ENCODE results near the gene IQCK.

Gene IQCK

DNA sequence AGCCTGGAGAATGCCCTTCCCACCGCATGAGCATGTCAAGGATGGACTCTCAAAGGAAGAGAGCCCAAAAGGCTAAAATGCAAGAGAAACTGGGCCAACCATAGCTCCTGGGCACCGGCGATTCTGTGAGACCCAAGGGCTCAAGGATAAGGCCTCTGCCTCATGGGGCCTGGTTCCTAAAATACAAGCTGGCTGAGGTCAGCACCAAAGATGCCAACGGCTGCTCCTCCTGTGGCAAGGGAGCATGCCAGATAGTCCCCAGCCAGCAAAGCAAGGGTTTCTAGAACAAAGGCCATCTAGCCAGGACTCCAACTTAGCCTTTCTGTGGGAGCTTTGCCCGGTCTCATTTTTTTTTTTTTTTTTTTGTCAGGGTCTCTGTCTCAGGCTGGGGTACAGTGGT lies 146.5 kb downstream of the IQCK start:
- no peak for DNase-seq

DNA sequence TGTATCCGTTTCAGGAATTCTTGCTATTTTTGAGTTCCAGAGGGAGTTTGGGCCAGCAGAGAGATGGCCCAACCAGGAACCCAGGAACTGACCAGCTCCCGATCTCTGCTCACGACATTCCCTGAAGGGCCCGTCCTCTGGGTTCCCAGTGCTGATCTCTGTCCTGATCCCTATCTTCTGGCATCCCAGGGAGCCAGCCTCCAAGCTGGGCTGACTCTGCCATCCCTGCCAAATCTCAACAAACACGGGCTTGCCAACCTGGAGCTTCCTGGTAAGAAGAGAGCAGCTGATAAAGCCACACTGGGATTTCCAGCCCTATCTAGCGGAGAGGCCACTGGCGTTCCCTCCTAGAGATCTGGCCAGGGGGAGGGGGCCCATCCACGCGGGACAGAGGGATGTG lies 150.3 kb downstream of the IQCK start:
- no peak for DNase-seq

DNA sequence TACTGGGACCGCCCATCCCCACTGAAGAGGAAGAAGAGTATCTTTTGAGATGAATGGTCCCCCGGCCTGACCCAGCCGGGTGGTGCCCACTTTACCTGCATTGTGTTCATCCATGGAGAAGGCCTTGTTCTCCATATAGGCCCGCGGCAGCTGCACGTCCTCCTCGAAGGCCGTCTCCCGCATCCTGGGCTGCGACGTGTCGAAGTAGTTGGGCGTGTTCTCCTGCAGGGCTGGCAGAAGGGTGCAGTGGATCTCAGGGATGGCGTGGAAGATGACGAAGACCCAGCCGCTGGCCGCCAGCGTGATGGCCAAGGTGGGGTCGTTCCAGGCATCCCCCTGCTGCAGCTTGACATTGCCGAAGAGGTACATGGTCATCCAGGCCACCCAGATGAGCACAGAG lies 153.7 kb downstream of the IQCK start:
- DNase-seq = no peak

DNA sequence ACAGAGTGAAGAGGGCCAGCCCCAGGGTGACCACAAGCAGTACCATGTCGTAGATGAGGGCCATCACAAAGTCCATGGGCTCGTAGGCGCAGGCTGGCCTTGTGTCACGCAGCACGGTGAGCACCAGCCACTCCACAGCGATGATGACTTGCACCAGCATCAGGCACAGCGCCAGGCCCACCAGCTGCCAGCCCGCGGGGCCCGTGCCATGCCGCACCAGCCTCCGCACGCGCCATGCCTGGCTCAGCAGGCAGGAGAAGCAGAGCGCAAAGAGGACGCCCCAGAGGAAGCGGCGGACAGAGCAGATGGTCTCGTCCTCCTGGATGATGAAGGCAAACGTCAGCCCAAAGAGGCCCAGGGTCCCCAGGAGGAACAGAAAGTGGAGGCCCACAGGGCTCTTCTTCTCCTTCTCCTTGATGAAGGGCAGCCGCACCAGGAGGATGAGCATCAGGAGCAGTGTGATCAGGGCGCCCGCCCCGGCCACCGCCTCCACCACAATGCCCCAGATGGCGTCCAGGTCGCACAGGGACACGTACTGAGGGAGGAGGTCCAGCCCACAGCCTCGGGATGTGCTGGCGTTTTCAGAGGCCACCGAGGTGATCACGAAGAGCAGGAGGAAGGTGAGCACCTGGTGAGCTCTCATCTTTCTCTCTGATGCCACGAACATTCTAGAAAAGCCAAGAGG lies 154.2 kb downstream of the IQCK start:
- DNase-seq = no peak

DNA sequence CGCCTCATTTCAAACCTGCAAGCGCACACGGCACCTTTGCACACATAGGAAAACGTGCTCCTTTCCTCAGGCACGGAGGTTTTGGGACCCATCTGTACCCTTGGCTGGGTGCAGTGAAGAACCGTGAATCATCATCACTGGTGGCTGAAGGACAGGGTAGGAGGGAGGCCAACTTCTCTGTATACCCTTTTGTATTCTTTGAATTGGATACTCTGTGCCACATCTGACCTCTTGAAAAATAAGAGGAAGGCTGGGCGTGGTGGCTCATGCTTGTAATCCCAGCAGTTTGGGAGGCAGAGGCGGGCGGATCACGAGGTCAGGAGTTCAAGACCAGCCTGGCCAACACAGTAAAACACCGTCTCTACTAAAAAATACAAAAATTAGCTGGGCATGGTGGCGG lies 154.9 kb downstream of the IQCK start:
- DNase-seq = no peak

DNA sequence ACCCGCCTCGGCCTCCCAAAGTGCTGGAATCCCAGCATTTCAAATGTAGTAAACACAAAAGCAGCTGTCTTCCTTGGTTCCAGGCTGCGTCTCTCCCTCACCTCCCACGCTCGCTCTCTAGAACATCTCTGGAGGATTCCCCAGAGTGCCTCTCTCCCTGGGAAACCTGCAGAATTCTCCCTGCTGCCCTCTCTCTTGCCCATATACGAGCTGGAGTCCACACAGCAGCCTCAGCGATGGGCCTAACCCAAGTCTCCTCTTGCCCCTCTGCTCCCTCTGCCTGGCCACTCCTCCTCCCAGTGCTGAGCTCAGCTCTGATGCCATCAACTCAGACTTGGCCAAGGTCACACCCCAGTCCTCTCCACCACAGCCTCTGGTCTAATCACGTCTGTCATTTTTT lies 156.0 kb downstream of the IQCK start:
- no peak for DNase-seq

DNA sequence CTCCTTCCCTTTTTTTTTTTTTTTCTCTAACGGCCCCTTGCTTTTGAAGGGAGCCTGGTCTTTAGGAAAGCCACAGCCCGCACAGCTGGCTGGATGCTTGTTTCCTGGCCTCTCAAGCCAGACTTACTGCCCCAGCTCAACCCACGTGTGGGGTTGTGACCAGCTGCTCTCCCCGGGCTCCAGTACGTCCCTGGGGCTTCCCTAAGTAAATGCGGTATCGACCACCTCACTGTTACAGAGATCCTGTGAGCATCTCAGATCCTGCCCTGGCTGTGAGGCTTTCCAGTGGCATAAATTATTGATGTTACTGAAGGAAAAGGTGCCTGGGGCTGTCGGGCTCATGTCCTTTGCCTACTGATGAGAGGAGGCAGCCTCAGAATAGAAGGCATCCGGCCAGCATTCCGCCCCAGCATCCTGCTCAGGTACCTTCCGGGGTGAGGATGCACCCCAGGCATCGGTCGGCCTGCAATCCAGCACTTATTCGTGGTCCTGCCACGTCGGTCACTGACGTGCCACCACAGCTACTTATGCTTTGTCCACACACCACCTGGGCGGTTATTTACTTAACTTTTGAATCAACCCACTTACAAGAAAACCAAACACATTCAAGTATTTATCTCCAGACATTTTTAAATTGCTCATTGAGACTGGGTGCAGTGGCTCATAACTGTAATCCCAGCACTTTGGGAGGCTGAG lies 156.9 kb downstream of the IQCK start:
- no peak for DNase-seq

DNA sequence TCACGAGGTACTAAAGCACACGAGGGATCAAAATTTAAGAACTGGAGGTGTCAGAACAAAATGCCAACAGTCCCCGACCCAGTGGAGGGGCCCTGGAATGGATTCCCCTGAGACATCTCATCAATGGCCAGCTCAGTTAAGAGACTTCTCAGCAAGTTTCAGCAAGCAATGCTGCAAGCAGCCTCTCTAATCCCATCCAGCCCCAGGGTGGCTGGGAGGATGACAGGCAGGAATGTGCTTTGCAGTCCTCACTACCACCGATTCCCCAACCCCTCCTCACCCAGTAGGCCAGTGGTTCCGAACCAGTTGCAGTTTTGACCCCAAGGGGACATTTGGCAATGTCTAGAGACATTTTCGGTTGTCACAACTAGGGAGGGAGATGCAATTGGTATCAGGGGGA lies 157.8 kb downstream of the IQCK start:
- DNase-seq = no peak

DNA sequence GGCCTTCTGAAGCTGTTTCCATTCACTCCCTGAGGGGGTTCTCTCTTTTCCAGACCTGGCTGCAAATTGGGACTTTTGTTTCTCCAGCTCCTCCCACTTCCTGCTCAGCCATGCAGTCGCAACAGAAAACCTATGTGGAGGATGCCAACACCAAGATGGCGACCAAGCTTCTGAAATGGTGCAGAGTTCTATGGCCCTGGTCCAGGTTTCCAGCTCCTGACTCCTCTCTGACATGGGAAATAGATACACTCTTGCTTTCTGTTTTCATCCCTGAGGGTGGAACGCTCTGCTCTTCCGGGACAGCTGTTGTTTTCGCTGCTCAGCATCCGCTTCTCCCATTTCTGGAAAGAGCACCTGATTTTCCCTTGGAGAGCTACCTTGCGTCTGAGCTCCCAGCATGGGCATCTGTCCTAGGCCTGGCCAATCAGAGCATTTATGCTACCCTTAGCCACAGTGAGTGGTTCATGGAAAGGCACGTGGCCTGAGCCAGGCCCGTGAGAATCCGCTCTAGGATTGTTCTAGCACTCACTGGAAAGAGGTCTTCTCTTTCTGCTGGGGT lies 158.5 kb downstream of the IQCK start:
- DNase-seq = no peak

DNA sequence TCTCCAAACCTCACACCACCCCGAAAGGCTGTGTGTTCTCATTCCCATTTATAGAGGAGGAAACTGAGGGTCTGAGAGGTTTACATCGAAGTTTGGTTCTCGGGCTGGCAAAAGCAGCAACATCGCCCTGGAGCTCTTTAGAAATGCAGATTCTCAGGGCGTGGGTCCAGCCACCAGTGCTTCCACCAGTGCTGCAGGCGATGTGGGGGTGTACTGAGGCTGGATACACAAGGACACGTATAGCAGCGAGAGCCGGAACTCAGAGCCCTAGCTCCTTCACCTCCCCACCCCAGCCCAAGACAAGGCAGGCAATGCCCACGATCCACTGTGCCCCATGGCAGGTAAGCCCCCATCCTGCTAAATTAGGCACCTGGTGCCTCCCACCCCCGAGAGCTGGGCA lies 160.7 kb downstream of the IQCK start:
- DNase-seq = no peak

DNA sequence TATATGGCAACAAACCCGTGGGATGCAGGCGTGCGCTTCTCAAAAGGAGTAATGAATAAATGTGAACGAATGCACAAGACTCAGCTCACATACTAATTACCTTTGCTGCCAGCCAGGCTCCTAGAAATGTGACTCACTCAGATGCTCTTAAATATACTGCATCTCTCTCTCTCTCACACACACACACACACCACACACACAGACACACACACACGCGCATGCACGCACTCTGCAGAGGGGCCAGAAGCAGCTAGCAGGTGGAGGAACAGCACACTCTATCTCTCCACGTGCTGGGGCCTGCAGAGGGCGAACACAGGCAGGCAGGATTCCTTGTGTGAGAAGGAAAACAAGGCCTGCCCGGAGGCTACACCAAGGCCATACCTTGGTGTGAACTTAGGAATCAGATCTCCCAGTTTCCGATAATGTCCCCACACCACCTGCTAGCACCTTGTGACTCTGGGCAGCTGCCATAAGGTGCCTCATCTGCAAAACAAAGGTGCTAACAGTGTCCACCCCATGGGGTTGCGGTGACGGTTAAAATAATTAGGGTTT lies 161.2 kb downstream of the IQCK start:
- DNase-seq = no peak

DNA sequence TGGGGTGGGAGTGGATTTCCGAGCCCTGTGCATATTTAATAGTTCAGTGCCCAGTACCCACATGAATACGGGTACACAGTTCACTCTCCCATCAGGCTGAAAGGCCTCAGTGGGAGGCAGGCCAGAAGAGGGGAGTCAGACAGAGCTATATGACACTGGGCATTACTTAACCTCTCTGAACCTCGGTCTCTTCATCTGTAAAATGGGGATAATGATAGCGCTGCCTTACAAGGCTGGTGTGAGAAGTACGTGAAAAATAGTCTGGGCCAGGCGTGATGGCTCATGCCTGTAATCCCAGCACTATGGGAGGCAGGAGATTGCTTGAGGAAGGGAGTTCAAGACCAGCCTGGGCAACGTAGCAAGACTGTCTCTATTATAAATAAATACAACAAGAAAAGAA lies 163.0 kb downstream of the IQCK start:
- no peak for DNase-seq

DNA sequence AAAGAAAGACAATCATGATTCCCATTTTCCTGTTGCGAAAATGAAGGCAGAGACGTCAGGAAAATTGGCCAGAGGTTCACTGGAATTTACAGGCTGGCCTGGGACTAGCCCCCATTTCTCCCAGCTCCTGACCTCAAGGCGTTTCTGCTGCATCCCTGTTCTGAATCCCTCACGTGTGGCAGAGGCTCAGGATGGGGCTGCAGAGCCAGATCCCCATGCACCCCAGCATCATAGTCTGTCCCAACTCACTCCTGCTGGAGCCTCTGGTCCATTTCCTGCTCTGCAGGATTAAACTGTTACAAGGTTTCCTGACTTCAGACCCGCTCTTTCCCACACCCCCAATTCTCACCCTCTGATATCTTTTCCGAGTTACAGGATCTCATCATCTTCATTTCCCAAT lies 163.7 kb downstream of the IQCK start:
- no peak for DNase-seq

DNA sequence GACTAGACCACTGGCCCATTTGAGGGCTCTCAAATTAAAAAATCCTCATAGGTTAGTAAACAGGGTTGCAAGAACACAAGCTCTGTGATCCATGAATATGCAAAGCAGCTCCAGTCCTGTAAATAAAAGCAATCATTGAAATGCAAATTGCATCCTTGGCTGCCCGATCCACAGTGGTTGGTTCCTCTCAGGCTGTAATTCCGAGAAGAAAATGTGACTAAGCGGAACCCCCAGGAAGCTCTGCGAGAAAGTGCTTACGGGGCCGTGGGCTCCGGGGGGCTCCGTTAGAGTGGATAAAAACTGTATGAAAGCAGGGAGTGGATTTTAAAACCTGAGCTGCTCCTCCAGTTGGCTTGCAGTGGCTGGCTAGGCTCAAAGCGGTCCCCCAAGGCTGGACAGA lies 164.1 kb downstream of the IQCK start:
- no peak for DNase-seq

DNA sequence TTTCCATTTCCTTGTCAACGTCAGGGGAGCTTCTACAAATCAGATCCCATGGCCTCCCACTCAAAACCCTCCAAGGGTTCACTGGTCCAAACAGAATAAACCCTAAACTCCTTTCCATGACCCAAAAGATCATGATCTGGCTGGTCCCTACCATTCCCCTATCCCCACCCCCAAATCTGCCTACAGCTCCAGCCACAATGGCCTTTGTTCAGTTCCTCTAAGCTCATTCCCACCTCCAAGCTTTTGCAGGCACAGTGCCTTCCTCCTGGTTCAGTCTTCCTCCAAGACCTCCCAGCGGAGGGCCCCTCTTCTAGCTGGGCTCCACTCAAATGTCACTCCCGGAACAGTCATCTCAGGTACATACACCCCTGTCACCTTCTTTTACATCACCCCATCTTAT lies 164.6 kb downstream of the IQCK start:
- DNase-seq = no peak

DNA sequence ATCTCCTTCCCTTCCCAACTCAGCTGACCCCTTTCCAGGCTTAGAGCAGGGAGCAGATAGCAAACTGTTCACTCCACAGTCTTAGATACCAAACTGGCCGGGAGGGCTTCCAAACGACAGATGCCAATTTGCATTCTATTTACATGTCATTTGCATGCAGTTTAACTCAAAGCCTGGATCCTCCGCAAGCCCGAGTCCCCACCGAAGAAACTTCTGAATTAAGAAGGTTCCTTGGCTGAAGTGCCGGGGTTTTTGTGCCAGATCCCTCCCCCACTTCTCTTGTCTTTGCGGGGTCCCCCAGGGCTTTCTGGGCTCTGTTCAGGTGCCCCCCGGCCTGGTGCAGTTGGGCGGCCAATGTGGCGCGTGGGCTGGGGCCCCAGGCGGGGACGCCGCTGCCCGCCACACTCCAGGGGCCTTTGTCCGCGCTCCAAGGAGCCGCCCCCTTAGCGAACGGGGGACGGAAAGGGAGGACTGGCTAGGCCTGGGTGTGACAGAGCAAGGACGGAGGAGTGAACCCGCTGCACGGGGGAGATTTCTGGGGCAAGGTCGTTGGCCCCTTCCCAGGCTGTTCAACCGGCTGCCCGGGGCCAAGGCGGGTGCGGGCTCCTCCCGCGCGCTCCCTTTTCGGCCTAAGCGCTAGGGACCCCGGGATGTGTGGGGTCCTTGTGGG lies 165.4 kb downstream of the IQCK start:
- DNase-seq = no peak

DNA sequence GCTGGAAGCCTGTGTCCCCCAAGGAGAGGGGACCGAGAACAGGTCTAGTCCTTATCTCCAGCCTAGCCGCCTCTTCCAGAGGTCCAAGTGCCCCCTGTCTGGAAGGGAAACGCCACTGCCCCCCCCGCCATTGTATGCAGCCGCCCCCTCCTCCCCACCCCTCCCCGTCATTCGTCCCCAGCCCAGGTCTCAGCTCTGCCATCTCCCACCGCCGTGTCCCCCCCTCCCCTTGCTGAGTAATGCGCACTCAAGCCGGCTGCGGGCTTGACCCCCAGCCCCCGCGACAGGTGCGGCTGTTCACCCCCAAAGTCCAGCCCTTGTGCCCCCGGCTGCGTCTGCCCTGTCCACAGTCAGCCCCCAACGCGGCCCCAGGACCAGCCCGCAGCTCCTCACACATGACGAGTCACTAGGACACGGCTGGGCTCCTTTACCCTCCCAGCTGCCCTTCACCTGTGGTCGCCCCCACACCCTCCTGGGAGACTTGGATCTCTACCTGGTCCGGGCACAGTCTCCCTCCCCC lies 166.0 kb downstream of the IQCK start:
- peak in 1 of 2 donors; percentile 17 for DNase-seq

DNA sequence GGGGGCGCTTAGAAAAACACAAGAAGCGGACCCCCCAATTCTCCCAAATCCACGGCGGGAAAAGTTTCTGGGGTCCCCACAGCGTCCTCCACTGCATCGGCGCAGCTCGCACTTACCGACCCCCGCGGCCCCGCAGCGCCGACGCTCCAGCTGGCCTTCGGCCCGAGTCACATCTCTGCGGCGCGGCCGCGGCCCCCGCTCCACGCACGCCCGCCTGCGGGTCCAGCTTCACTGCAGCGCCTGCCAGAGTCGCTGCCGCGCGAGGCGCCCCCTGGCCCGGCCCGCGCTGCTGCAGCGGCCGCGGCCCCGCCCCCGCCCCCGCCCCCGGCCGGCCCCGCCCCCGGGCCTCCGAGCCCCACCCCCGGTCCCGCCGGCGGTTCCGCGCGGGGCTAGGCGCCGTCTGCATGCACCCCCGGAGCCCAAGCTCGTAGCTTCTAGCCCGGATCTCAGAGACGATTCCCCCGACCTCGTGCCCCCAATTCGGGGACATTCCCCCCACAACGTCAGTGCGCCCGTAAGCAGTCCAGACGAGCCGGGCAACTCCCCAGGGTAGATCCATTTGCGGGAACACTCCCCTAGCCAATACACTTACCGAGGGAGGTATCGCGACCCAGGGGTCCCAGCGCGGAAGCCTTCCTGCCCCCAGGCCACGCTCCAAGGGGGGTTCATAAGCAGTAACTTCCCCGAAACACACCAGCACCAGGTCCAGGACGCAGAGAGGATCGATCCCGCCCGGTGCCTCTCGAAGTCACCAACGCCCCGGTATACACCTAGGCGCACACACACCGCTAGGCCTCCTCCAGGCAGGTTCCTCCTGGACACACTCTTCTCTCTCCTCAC lies 166.8 kb downstream of the IQCK start, which contains the start of gene GPRC5B:
Gene GPRC5B (minus strand): TSS at position 238 of the 840 bp plus-strand sequence. CDS start 12,003 bp downstream, outside the sequence.
- DNase-seq = peak; percentile 48 to 50

DNA sequence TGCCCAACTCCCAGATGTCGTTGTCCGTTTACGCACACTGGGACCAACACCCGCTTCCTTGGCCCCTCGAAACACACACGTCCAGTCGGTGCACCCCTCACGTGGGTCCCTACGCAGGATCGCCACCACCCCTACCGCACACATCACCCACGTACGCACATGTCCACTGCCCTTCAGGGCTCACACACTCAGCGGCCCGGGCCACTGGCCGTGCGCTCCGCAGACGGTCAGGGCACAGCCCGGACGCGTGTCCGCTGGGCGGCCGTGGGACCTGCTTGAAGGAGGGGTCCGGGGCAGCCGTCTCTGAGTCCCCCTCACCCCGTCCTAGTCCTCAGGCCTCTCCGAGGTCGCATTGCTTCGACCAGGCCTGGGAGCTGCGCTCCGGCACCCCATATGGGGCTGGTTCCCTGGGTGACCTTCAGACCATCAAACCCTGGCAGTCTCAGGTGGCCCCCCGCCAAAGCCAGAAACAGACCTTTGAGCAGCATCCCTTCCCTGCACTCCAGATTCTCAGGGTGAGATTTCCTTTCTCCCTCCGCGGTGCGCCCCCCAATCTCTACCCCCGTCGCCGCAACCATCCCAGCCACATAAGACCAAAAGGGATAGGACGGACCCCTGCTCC lies 167.5 kb downstream of the IQCK start:
- DNase-seq = no peak

DNA sequence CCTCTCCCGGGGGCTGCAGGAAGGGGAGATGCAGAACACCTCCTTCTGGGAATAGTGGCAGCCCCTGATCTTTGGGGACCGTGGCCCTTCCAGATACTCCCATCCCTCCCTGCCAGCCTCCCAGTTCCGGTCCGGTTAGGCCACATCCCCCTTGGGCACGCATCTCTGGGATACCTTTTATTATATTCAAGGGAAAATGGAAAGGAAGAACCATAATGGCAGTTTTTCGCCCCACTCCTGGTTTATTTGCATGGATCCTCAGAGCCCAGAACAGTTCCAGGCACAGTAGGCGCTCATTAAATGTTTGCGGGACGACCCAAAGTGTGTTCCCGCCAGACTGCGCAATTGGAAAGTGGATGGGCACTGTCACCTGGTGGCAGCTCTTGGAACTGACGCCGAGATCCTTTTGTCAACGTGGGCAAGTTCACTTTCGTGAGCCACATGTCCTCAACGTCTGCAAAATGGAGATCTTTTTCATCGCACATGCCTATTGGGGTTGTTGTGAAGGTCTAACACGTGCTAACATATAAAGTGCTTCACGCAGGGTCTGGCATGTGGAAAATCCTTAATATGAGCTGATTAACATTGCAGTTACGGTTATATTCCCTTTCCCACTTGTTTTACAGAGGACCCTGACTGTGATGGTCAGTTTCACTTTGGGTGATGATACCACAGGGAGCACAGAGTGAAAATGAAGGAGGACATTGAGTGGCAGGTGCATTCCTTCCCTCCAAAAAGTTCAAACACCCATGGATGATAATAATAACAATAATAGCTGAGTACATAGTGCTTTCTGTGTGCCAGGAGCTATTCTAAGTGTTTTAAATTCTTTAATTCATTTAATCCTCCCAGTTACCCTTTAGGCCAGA lies 168.2 kb downstream of the IQCK start:
- peak; percentile 85 to 89 for DNase-seq

DNA sequence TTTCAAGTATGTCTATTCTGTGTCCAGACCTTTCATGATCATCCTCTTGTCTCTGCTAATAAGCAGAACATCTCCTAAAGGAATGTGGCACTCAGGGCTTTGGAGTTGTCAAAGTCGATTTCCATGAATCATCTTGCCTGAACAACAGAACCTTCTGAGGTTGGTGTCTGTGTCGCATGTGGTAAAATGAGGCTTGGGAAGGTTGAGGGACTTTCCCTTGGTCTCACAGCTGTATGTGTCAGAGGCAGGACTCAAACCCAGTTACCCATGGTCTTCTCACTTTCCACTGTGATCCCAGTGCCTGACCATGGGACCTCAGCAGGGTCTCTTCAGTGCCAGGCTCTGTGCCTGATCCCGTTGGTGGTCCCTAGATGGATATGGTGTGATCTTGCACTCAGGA lies 170.8 kb downstream of the IQCK start:
- DNase-seq = no peak
